ENCODE data around the gene DAPK2. TPM values are rescaled to one million over a fixed set of nuclear protein-coding genes. Genes with fewer than 3 reads are reported as not detected.

The DAPK2 gene
- total RNA-seq, 4 donors from 2014 or later = 13.1 to 30.8 (median 26.4) TPM

DNA sequence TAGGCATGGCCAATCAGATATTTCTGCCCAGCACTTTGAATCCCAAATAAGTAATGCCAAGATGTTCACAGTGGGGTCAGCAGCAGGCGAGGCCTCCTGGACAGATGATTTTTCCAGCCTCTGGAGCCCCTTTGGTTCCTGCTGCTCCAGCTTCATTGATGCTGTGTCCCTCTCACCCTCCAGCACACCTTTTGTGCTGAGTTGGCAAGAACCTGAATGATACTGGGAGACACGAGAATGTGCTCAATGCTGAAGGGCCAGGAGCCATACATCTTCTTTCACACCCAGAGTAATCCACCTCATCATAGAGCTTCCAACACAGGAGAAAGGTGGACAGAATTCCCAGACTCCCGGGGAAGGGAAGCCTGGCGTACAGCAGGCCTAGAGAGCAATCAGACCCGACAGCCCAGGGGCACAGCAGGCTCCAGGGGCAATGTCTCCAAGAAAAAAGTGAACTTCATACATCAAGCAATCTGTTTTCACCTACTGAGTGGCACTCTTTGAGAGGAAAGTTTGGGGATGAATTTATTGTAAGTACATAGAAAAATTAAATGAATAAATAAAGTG is 6.7 kb upstream of the DAPK2 start:
- DNase-seq (ENCODE audit: low spot score in 2 of 2) = no peak
- Histone ChIP-seq H3K4me1 (no peaks in the 10 kb centered on the region), H3K27ac (no peak overlapping the region), H3K9me3 (no peaks in the 10 kb centered on the region), H3K27me3 (no peaks in the 10 kb centered on the region), H3K36me3 (no peaks in the 10 kb centered on the region), H3K4me3 (no peak overlapping the region)
- WGBS = 90% methylated on average over 5 of the region's 5 CpGs
- TF ChIP-seq, protein P1, sequence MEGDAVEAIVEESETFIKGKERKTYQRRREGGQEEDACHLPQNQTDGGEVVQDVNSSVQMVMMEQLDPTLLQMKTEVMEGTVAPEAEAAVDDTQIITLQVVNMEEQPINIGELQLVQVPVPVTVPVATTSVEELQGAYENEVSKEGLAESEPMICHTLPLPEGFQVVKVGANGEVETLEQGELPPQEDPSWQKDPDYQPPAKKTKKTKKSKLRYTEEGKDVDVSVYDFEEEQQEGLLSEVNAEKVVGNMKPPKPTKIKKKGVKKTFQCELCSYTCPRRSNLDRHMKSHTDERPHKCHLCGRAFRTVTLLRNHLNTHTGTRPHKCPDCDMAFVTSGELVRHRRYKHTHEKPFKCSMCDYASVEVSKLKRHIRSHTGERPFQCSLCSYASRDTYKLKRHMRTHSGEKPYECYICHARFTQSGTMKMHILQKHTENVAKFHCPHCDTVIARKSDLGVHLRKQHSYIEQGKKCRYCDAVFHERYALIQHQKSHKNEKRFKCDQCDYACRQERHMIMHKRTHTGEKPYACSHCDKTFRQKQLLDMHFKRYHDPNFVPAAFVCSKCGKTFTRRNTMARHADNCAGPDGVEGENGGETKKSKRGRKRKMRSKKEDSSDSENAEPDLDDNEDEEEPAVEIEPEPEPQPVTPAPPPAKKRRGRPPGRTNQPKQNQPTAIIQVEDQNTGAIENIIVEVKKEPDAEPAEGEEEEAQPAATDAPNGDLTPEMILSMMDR (IDR thresholded peaks at IDR 0.05) = no peak
- TF ChIP-seq EP300 (IDR thresholded peaks at IDR 0.05) = no peak
- TF ChIP-seq POLR2AphosphoS5 (IDR thresholded peaks at IDR 0.05) = no peak
- TF ChIP-seq POLR2A (IDR thresholded peaks at IDR 0.05) = no peak

DNA sequence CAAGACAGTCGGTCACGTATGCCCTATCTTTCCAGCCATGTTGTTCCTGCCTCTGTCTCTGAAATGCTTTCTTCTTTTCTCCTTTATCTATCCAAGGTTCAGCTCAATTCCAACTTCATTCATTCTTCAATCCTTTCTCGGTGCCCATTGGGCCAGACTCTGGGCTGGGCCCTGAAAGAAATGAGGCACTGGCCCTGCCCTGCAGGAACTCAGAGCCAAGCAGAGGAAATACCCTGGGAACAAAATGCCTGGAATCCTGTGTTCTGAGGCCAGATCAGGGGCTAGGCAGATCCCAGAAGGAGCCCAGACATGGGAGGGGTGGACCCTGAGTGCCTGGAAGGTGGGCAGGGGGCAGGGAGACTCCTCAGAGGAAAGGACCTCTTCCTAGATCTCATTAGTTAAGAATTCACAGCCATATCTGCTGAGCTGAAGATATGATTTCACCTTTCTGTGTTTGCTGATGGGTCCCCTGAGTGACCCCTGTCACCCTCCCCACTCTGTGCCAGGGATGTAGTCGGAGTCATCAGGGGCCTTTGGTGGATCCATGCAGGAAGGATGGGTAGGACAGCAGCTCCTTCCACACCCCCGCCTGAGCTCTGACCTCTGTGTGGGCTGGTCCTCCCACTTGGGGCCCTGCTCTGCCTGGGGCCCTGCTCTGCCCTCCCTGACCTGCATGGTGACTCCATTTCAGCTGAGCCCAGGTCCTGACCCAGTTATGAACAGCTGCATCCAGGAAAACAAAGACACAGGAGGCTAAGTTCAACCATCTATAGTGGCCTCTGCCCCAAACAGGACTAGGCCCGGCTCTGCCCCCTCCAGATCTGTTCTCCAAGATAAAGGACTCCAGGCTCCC is 5.3 kb upstream of the DAPK2 start:
- H3K27me3 ChIP-seq = no peaks in the 10 kb centered on the region
- no peak overlapping the region for H3K27ac ChIP-seq
- DNase-seq (ENCODE audit: low spot score in 2 of 2) = no peak
- no peak overlapping the region for H3K4me3 ChIP-seq
- no peaks in the 10 kb centered on the region for H3K36me3 ChIP-seq
- no peaks in the 10 kb centered on the region for H3K9me3 ChIP-seq
- WGBS = 96% methylated on average over 5 of the region's 6 CpGs
- peaks cover 6% of the 10 kb centered on the region for H3K4me1 ChIP-seq
- TF ChIP-seq EP300 (IDR thresholded peaks at IDR 0.05) (no peak), POLR2AphosphoS5 (IDR thresholded peaks at IDR 0.05) (no peak), POLR2A (IDR thresholded peaks at IDR 0.05) (no peak)
- TF ChIP-seq, protein P1 (IDR thresholded peaks at IDR 0.05) = no peak

DNA sequence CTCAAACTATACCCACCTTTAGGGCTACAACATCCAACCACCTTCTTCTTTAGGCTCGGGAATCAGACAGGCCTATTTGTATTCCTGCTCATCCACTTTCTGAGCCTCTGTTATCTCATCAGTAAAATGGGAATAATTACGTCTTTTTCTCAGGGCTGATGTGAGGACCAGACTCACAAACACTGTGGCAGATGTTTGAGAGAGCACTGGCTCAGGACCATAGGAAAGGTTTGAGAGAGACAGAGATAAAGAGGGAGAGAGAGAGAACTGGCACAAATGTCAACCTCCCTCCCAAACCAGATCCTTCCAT is 4.8 kb upstream of the DAPK2 start:
- H3K9me3 ChIP-seq = no peaks in the 10 kb centered on the region
- WGBS = 83% methylated on average over 2 of the region's 2 CpGs
- no peaks in the 10 kb centered on the region for H3K27me3 ChIP-seq

DNA sequence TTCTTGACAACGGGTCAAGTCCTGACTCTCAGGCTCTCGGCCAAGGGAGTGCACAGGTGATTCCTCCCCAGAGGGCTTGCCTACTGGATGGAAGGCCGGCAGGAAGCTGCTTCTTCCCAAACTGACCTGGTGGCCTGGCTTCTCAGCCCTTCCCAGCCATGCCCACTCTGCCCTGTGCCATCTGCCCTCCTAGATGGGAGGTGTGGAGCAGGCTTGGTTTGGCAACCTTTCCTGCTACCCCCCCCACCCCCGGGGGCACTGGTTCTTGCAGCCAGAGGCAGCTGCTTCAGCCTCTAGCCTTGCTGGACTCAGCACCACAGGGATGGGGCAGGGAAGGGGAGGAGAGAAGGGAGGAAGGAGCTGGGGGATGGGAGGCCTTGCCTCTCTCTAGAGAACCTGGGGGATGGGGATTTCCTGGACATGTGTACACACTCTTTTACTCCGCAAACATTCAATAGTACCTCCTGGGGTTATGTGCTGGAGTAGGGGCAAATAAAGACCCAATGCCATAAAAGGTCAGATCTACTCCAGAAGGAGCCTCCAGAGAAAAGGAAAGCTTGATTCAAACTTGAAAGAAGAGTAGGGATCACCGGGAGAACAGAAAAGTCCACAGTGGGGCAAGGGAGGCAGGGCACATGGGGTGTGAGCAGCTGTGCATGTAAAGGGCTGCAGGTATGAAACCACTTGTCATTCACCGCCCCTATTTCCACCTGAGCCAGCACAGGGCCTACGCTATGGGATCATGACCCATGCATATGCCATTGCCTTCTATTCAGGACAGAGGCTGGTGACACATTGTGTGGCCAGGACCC is 4.2 kb upstream of the DAPK2 start:
- Histone ChIP-seq H3K27ac (no peak overlapping the region), H3K27me3 (no peaks in the 10 kb centered on the region), H3K4me3 (no peak overlapping the region), H3K4me1 (peaks cover 14% of the 10 kb centered on the region), H3K36me3 (no peaks in the 10 kb centered on the region), H3K9me3 (no peaks in the 10 kb centered on the region)
- TF ChIP-seq POLR2AphosphoS5 (IDR thresholded peaks at IDR 0.05) (no peak), EP300 (IDR thresholded peaks at IDR 0.05) (no peak), POLR2A (IDR thresholded peaks at IDR 0.05) (no peak)
- TF ChIP-seq, protein P1 (IDR thresholded peaks at IDR 0.05) = no peak
- 64% methylated on average over 8 of the region's 8 CpGs for WGBS
- peak in 1 of 2 donors; percentile 40 for DNase-seq (ENCODE audit: low spot score in 2 of 2)

More for the DNA sequence above, 4.8 kb upstream of the DAPK2 start:
- Histone ChIP-seq H3K27ac (no peak overlapping the region), H3K4me3 (no peak overlapping the region), H3K4me1 (peaks cover 9% of the 10 kb centered on the region), H3K36me3 (no peaks in the 10 kb centered on the region)
- no peak for DNase-seq (ENCODE audit: low spot score in 2 of 2)
- TF ChIP-seq POLR2AphosphoS5 (IDR thresholded peaks at IDR 0.05) = no peak
- TF ChIP-seq POLR2A (IDR thresholded peaks at IDR 0.05) = no peak
- TF ChIP-seq, protein P1 (IDR thresholded peaks at IDR 0.05) = no peak
- no peak for TF ChIP-seq EP300 (IDR thresholded peaks at IDR 0.05)
